Upper lobe of left lung (tissue), 6 donors: Measurements from ENCODE around the gene KAZN. TPM values are rescaled to one million over a fixed set of nuclear protein-coding genes. Genes with fewer than 3 reads are reported as not detected.
"Not testable (repeated sequence)": the region's sequence is repeated elsewhere in the genome, so short reads cannot be mapped to it uniquely, and the experiment has no call there.

Experiments used
- ATAC-seq, 2 donors: fragments of 200-7000 bp; cut with Tn5 transposase; one replicate each; pipeline ENCODE4 v1.9.1; 2022; ENCODE audit warnings: mild to moderate bottlenecking in 2 of 2, moderate library complexity in 2 of 2; ENCODE audit not compliant: low FRiP score in 2 of 2
- DNase-seq, 2 donors: peaks; one replicate each; pipeline ENCODE4 v3.0.0-alpha.2; 2019 to 2020
- H3K27ac ChIP-seq, 4 donors: fragments of 200-600 bp; sonication (generic); one replicate each; pipeline ENCODE4 v1.5.1; 2016 to 2019
- H3K27me3 ChIP-seq, 4 donors: fragments of 200-600 bp; sonication (generic); one replicate each; pipeline ENCODE4 v1.5.1; 2017 to 2019
- H3K36me3 ChIP-seq, 4 donors: fragments of 200-600 bp; sonication (generic); one replicate each; pipeline ENCODE4 v1.5.1; 2016 to 2019
- H3K4me1 ChIP-seq, 4 donors: fragments of 200-600 bp; sonication (generic); one replicate each; pipeline ENCODE4 v1.5.1; 2018 to 2019
- H3K4me3 ChIP-seq, 4 donors: fragments of 200-600 bp; sonication (generic); one replicate each; pipeline ENCODE4 v1.5.1; 2017 to 2019; ENCODE audit warnings: mild to moderate bottlenecking in 2 of 4, moderate library complexity in 1 of 4
- H3K9me3 ChIP-seq, 4 donors: fragments of 200-600 bp; sonication (generic); one replicate each; pipeline ENCODE4 v1.5.1; 2018 to 2019
- EP300 ChIP-seq, 4 donors: sonication (generic); formaldehyde crosslinking; IDR thresholded peaks; one replicate each; pipeline ENCODE4 v1.5.1; 2017; ENCODE audit warnings: antibody characterized with exemption in 4 of 4, control low read depth in 2 of 4
- POLR2A ChIP-seq, 4 donors: fragments of 450-650 bp; IDR thresholded peaks; one replicate each; pipeline ENCODE4 v1.5.1; 2016 to 2017; ENCODE audit warnings: antibody characterized with exemption in 4 of 4, mild to moderate bottlenecking in 2 of 4
- POLR2AphosphoS5 ChIP-seq, 2 donors: sonication (generic); formaldehyde crosslinking; IDR thresholded peaks; one replicate each; pipeline ENCODE4 v1.5.1; 2017; ENCODE audit warnings: antibody characterized with exemption in 2 of 2
- WGBS, 2 donors: methylation state at CpG; one replicate each; pipeline ENCODE4 v1.1.5; 2017 to 2018; 5-methylcytosine and 5-hydroxymethylcytosine counted together
- total RNA-seq, 6 donors: library from RNA; depleted of rRNA in 4 of 6; stranded (reverse); fragments of >200 nt in 4 of 6; gene quantifications; one replicate each; pipeline versions ENCODE4 v1.1.0 to v1.2.1, GENCODE V29; 2016 to 2021
- TF ChIP-seq, protein P1 (sequence below), 6 experiments: fragments of 450-650 bp in 4 of 6; fragments of 200-600 bp in 2 of 6; sonication (generic) in 2 of 6; IDR thresholded peaks; one replicate each; pipeline ENCODE4 v1.5.1; 2016 to 2019; ENCODE audit warnings: antibody characterized with exemption in 6 of 6
- donor health status: DM: no; HTN: no; CAD: no; lungs with moderate emphysema.
- donor health status: DM: no; HTN: yes; CAD: no; lungs with severe emphysema.

Gene KAZN
- total RNA-seq, 6 donors from 2014 or later: 11.5 to 30.0 (median 17.6) TPM

DNA sequence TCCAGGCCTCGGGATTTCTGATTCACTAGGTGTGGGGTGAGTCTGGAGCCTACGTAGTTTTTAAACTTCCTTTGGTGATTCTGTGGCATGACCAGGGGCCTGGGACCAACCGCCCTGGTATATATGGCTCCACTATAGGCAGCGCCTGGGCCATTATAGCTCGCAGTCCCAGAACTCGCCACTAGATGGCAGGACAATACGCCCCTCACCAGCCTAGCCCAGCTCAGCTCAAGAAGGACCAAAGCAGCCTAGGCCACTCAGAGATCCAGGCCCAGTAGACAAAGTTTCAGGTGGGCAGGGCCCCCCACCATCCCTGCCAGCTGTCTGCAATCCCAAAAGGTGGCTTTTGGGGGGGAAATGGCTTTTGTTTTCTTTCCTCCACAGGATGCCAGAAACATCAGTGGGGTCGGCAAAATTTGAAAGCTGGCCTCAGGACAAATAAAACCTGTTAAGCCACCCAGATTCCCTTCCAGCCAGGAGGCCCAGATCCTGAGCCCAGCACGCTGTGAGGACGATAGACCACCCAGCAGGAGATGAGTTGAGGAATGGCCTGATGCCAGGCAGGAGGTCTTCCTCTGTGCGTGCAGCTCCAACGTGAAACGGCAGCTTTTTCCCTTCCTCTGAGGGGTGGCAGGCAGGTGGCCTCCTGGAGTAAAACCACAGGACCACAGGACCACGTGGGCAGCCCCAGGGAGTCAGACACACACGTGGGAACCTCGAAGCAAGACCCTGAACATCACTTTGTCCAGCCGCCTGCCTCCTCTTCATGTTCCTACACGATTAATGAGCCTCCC is 530.2 kb downstream of the KAZN start:
- DNase-seq (peak in 1 of 2 donors; percentile 76), ATAC-seq (peak; percentile 89 to 94)
- 37 to 68% methylated on average over 8 to 18 of the region's 18 CpGs for WGBS, 2 donors
- no peaks in the 10 kb centered on the region for H3K27me3 ChIP-seq
- no peaks in the 10 kb centered on the region for H3K4me1 ChIP-seq
- no peaks in the 10 kb centered on the region for H3K9me3 ChIP-seq
- H3K27ac ChIP-seq: no peak overlapping the region
- no peaks in the 10 kb centered on the region for H3K36me3 ChIP-seq
- no peak overlapping the region for H3K4me3 ChIP-seq
- no peak for TF ChIP-seq POLR2AphosphoS5 (IDR thresholded peaks at IDR 0.05)
- no peak for TF ChIP-seq EP300 (IDR thresholded peaks at IDR 0.05)
- no peak for TF ChIP-seq POLR2A (IDR thresholded peaks at IDR 0.05)
- TF ChIP-seq, protein P1, sequence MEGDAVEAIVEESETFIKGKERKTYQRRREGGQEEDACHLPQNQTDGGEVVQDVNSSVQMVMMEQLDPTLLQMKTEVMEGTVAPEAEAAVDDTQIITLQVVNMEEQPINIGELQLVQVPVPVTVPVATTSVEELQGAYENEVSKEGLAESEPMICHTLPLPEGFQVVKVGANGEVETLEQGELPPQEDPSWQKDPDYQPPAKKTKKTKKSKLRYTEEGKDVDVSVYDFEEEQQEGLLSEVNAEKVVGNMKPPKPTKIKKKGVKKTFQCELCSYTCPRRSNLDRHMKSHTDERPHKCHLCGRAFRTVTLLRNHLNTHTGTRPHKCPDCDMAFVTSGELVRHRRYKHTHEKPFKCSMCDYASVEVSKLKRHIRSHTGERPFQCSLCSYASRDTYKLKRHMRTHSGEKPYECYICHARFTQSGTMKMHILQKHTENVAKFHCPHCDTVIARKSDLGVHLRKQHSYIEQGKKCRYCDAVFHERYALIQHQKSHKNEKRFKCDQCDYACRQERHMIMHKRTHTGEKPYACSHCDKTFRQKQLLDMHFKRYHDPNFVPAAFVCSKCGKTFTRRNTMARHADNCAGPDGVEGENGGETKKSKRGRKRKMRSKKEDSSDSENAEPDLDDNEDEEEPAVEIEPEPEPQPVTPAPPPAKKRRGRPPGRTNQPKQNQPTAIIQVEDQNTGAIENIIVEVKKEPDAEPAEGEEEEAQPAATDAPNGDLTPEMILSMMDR (IDR thresholded peaks at IDR 0.05): peak; percentile 87 to 94 (median 88)

DNA sequence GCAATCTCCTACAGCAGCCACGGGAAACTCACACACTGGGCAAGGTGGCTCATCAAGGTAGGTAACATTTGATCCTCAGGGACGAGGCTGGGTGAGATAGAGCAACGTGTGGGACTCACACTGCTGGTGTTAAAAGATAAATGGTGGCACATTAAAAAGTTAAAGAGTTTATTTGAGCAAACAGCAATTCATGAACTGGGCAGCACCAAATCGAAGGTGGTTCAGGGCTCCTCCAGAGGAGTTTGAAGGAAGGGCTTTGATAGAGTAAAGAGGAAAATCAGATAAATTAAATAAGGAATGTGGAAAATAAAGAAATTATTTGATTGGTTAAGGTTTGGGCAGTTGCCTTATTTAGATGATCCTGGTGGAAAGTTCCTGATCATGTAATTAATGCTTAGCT is 531.5 kb downstream of the KAZN start:
- no peaks in the 10 kb centered on the region for H3K27me3 ChIP-seq
- no peaks in the 10 kb centered on the region for H3K4me1 ChIP-seq
- TF ChIP-seq POLR2A (IDR thresholded peaks at IDR 0.05): no peak
- TF ChIP-seq, protein P1 (IDR thresholded peaks at IDR 0.05): no peak
- TF ChIP-seq EP300 (IDR thresholded peaks at IDR 0.05): no peak
- no peak for TF ChIP-seq POLR2AphosphoS5 (IDR thresholded peaks at IDR 0.05)
- H3K4me3 ChIP-seq: no peak overlapping the region
- H3K36me3 ChIP-seq: no peaks in the 10 kb centered on the region
- H3K9me3 ChIP-seq: no peaks in the 10 kb centered on the region
- no peak overlapping the region for H3K27ac ChIP-seq
- 86 to 90% methylated on average over 4 of the region's 4 CpGs for WGBS, 2 donors
- DNase-seq: no peak
- ATAC-seq: no peak

DNA sequence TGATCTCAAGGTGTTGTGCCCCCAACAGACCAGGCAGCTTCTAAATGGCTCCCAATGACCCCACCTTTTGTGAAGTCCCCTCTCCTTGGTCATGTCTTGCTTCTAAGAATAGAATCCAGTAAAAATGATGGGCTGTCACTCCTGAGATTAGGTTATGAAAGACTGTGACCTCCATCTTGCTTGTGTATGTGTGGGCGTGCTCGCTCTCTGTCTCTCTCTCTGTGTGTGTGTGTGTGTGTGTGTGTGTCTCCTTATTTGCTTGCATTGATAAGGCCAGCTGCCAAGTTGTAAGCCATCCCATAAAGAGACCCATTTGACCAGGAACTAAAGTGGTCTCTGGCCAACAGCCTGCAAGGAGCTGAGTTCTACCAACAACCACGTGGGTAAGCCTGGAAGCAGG is 532.1 kb downstream of the KAZN start:
- DNase-seq: no peak
- no peaks in the 10 kb centered on the region for H3K9me3 ChIP-seq
- no peaks in the 10 kb centered on the region for H3K36me3 ChIP-seq
- no peak for TF ChIP-seq POLR2AphosphoS5 (IDR thresholded peaks at IDR 0.05)
- TF ChIP-seq, protein P1 (IDR thresholded peaks at IDR 0.05): no peak
- no peak for TF ChIP-seq POLR2A (IDR thresholded peaks at IDR 0.05)
- no peak for TF ChIP-seq EP300 (IDR thresholded peaks at IDR 0.05)
- no peaks in the 10 kb centered on the region for H3K27me3 ChIP-seq
- 85 to 93% methylated on average over 3 of the region's 3 CpGs for WGBS, 2 donors
- no peaks in the 10 kb centered on the region for H3K4me1 ChIP-seq
- H3K4me3 ChIP-seq: no peak overlapping the region
- no peak for ATAC-seq
- H3K27ac ChIP-seq: no peak overlapping the region

DNA sequence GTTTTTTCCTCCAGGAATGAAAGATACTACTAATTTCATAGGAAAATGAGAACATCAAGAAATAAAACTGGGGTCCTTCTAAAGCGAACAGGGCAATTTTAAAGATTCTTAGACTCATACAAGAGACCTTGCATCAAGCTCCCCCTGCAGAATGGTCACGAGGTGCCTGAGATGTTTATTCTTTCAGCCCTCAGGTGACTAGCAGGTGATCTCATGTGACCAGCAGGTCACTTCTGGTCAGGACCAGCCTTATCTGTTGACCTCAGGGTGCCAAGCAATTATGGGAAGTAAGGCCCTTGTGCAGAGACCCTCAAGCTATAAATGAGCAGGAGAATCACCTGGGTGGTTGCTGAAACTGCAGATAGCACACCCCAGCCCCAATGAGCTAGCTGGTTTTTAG is 534.5 kb downstream of the KAZN start:
- ATAC-seq (no peak), DNase-seq (no peak)
- no peak overlapping the region for H3K4me3 ChIP-seq
- no peaks in the 10 kb centered on the region for H3K36me3 ChIP-seq
- no peaks in the 10 kb centered on the region for H3K27me3 ChIP-seq
- H3K9me3 ChIP-seq: no peaks in the 10 kb centered on the region
- no peak for TF ChIP-seq EP300 (IDR thresholded peaks at IDR 0.05)
- TF ChIP-seq POLR2AphosphoS5 (IDR thresholded peaks at IDR 0.05): no peak
- TF ChIP-seq, protein P1 (IDR thresholded peaks at IDR 0.05): no peak
- TF ChIP-seq POLR2A (IDR thresholded peaks at IDR 0.05): no peak
- WGBS, 2 donors: 70 to 76% methylated on average over 2 of the region's 2 CpGs
- H3K27ac ChIP-seq: no peak overlapping the region
- no peaks in the 10 kb centered on the region for H3K4me1 ChIP-seq

DNA sequence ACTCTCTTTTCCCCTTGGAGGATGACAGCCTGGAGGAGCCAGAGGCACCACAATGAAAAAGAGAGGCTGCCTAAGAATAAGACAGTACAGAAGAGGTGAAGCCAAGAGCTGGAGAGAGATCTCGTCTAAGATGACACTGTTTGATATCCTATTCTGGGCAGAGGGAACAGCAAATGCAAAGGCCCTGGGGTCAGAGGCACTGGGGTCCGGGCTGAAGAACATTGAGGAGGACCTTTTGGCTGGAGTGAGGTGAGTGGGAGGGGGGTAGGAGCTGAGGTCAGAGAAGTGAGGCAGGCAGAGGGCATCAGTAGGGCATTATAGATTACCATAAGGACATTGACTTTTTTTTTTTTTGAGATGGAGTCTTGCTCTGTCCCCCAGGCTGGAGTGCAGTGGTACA is 535.8 kb downstream of the KAZN start:
- Histone ChIP-seq H3K9me3 (no peaks in the 10 kb centered on the region), H3K27me3 (no peaks in the 10 kb centered on the region), H3K4me1 (no peaks in the 10 kb centered on the region), H3K4me3 (no peak overlapping the region), H3K27ac (no peak overlapping the region), H3K36me3 (no peaks in the 10 kb centered on the region)
- DNase-seq (no peak), ATAC-seq (no peak)
- TF ChIP-seq EP300 (IDR thresholded peaks at IDR 0.05) (no peak), POLR2AphosphoS5 (IDR thresholded peaks at IDR 0.05) (no peak), POLR2A (IDR thresholded peaks at IDR 0.05) (no peak)
- TF ChIP-seq, protein P1 (IDR thresholded peaks at IDR 0.05): no peak
- 61 to 93% methylated on average over 2 of the region's 2 CpGs for WGBS, 2 donors

DNA sequence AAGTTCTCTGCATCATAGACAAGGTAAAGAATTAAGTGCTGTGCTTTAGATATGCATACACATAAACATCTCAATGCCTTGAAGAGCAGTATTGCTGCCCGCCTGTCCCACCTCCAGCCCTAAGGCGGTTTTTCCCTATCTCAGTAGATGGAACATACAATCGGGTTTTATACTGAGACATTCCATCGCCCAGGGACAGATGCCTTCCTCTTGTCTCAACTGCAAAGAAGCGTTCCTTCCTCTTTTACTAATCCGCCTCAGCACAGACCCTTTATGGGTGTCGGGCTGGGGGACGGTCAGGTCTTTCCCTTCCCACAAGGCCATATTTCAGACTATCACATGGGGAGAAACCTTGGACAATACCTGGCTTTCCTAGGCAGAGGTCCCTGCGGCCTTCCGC is 537.1 kb downstream of the KAZN start:
- 53 to 75% methylated on average over 10 of the region's 10 CpGs for WGBS, 2 donors
- not testable (repeated sequence) for DNase-seq, ATAC-seq, H3K9me3 ChIP-seq, H3K27ac ChIP-seq, H3K4me1 ChIP-seq, H3K4me3 ChIP-seq, H3K27me3 ChIP-seq, H3K36me3 ChIP-seq
